ENCODE data around the gene TIGD1. TPM values are rescaled to one million over a fixed set of nuclear protein-coding genes. Genes with fewer than 3 reads are reported as not detected.
A peak's percentile ranks its signal among the peaks of the same experiment; 100 is the strongest.

Gene TIGD1
- total and polyA plus RNA-seq, 2 of the 13 experiments (the other 11 are each of a cell fraction or from before 2014, with no cell fraction given): 3.5 to 9.5 TPM

- TF ChIP-seq HMGXB4 (CRISPR knock-in tag; IDR thresholded peaks at IDR 0.05; ENCODE audit: borderline replicate concordance in 1 of 2, low read depth in 1 of 2): peak; percentile 98 to 99
- TF ChIP-seq ZNF710 (CRISPR knock-in tag; IDR thresholded peaks at IDR 0.05; ENCODE audit: borderline replicate concordance): peak; percentile 94; the same call in 1 of the 2 replicates
- TF ChIP-seq ZNF224 (CRISPR knock-in tag; IDR thresholded peaks at IDR 0.05): peak; percentile 99
- peak; percentile 82; the same call in 1 of the 2 replicates for TF ChIP-seq KDM4B (CRISPR knock-in tag; IDR thresholded peaks at IDR 0.05)
- peak; percentile 99 for TF ChIP-seq ZNF552 (CRISPR knock-in tag; IDR thresholded peaks at IDR 0.05; ENCODE audit: borderline replicate concordance)
- TF ChIP-seq ZNF121 (CRISPR knock-in tag; IDR thresholded peaks at IDR 0.05): peak; percentile 67; the same call in 1 of the 2 replicates
- TF ChIP-seq FOXO4 (CRISPR knock-in tag; conservative IDR thresholded peaks at IDR 0.05): peak; percentile 99
- peak; percentile 70 for TF ChIP-seq PRDM15 (CRISPR knock-in tag; IDR thresholded peaks at IDR 0.05)
- peak; percentile 97 for TF ChIP-seq ZNF275 (CRISPR knock-in tag; IDR thresholded peaks at IDR 0.05; ENCODE audit: borderline replicate concordance)
- TF ChIP-seq RFXAP (CRISPR knock-in tag; IDR thresholded peaks at IDR 0.05; ENCODE audit: borderline replicate concordance): peak; percentile 98
- TF ChIP-seq ZNF564 (CRISPR knock-in tag; IDR thresholded peaks at IDR 0.05): peak; percentile 97
- TF ChIP-seq RBAK (CRISPR knock-in tag; IDR thresholded peaks at IDR 0.05): peak; percentile 78; the same call in 1 of the 2 replicates
- no peak for TF ChIP-seq NFE2 (CRISPR knock-in tag; IDR thresholded peaks at IDR 0.05)
- TF ChIP-seq MYNN (CRISPR knock-in tag; IDR thresholded peaks at IDR 0.05; ENCODE audit: low read depth): no peak
- TF ChIP-seq SP5 (CRISPR knock-in tag; IDR thresholded peaks at IDR 0.05; ENCODE audit: borderline replicate concordance, low read depth): peak; percentile 66; the same call in 1 of the 2 replicates
- no peak for TF ChIP-seq TRIM24 (CRISPR knock-in tag; IDR thresholded peaks at IDR 0.05)
Observed at GRCh38 chr2:232550354-232551249, at the start of gene TIGD1, which contains the start of gene EIF4E2 (continued).
